HCT116 (cell line): ENCODE data around the gene ERFE. TPM values are rescaled to one million over a fixed set of nuclear protein-coding genes. Genes with fewer than 3 reads are reported as not detected.
A peak's percentile ranks its signal among the peaks of the same experiment; 100 is the strongest.

ENCODE experiments used
- ATAC-seq: fragments of 200-7000 bp; cut with Tn5 transposase; 2 replicates; pipeline ENCODE4 v1.9.1; 2020; ENCODE audit warnings: mild to moderate bottlenecking, moderate library complexity
- BruUV-seq: library from RNA; stranded (reverse); fragments of 400-500 nt; replicated peaks from 2 replicates; lab custom pipeline; 2021; lab: Mats Ljungman, UMichigan
- CTCF ChIA-PET: fragments of 300-600 bp; sonication (Branson Sonifier 250); formaldehyde crosslinking; loops from one replicate; lab custom pipeline; 2021; ENCODE audit warnings: antibody characterized with exemption; lab: Charles Lee
- POLR2A ChIA-PET: fragments of 300-600, 350-600 bp; sonication (Branson Sonifier 250); formaldehyde crosslinking; loops from one replicate; lab custom pipeline; 2021; ENCODE audit warnings: antibody characterized with exemption; lab: Charles Lee
- RAD21 ChIA-PET, 2 experiments: fragments of 300-600 bp; sonication (Branson Sonifier 250); formaldehyde crosslinking; loops; one replicate each; lab custom pipeline; 2023; ENCODE audit warnings: low total read pairs in 2 of 2; ENCODE audit not compliant: uncharacterized antibody in 2 of 2, unreplicated experiment in 2 of 2, low non-redundant PET in 1 of 2; lab: Charles Lee
- DNase-seq: peaks from one replicate; pipeline ENCODE4 v3.0.0-alpha.2; 2010; ENCODE audit warnings: low read depth, low spot score
- H2AFZ ChIP-seq: fragments of 200-600 bp; shearing (Covaris generic), sonication (generic); 2 replicates; pipeline ENCODE4 v1.6.1; 2017; ENCODE audit warnings: low read depth, mixed run types, mixed read lengths, antibody characterized with exemption, low read length; ENCODE audit not compliant: poor library complexity, severe bottlenecking
- H3K27ac ChIP-seq: 2 replicates; pipeline ENCODE4 v1.5.1; 2012; ENCODE audit warnings: low read depth, low read length
- H3K27me3 ChIP-seq: fragments of 200-600 bp; sonication (generic); 2 replicates; pipeline ENCODE4 v1.6.1; 2016; ENCODE audit warnings: mixed run types, low read length, mixed read lengths; ENCODE audit not compliant: insufficient read depth
- H3K36me3 ChIP-seq, 2 experiments: fragments of 200-500 bp in 1 of 2; fragments of 200-600 bp in 1 of 2; sonication (Bioruptor generic) in 1 of 2; sonication (generic) in 1 of 2; 2 replicates each; pipeline versions ENCODE4 v1.5.1 to v1.6.1; 2014 to 2016; ENCODE audit warnings: low read length in 2 of 2, inconsistent platforms in 1 of 2, mixed read lengths in 1 of 2, mixed run types in 1 of 2; ENCODE audit not compliant: insufficient read depth in 2 of 2, control insufficient read depth in 1 of 2
- H3K4me1 ChIP-seq, 2 experiments: fragments of 200-600 bp in 1 of 2; sonication (generic) in 1 of 2; 2 replicates each; pipeline versions ENCODE4 v1.5.1 to v1.6.1; 2012 to 2017; ENCODE audit warnings: low read length in 2 of 2, inconsistent platforms in 1 of 2, mild to moderate bottlenecking in 1 of 2, mixed read lengths in 1 of 2, mixed run types in 1 of 2, moderate library complexity in 1 of 2; ENCODE audit not compliant: insufficient read depth in 2 of 2, control insufficient read depth in 1 of 2
- H3K4me2 ChIP-seq: fragments of 200-600 bp; sonication (generic); 2 replicates; pipeline ENCODE4 v1.6.1; 2017; ENCODE audit warnings: mixed run types, low read length, mixed read lengths
- H3K4me3 ChIP-seq, 2 experiments: fragments of 200-600 bp in 1 of 2; sonication (generic) in 1 of 2; replicated peaks in 1 of 2; 2 replicates each; pipeline ENCODE4 v1.5.1; 2011 to 2016; ENCODE audit warnings: low read length in 2 of 2, control low read depth in 1 of 2, low read depth in 1 of 2, mild to moderate bottlenecking in 1 of 2, mixed read lengths in 1 of 2, mixed run types in 1 of 2
- H3K79me2 ChIP-seq: fragments of 200-600 bp; sonication (generic); 2 replicates; pipeline ENCODE4 v1.6.1; 2017; ENCODE audit warnings: mild to moderate bottlenecking, mixed run types, low read length, moderate library complexity, mixed read lengths; ENCODE audit not compliant: insufficient read depth
- H3K9ac ChIP-seq: fragments of 200-600 bp; sonication (generic); 2 replicates; pipeline ENCODE4 v1.6.1; 2016; ENCODE audit warnings: low read length, mixed read lengths
- H3K9me2 ChIP-seq: fragments of 200-600 bp; sonication (generic), shearing (Covaris generic); 2 replicates; pipeline ENCODE4 v1.6.1; 2017; ENCODE audit warnings: mixed run types, mild to moderate bottlenecking, moderate library complexity; ENCODE audit not compliant: insufficient read depth
- H3K9me3 ChIP-seq, 2 experiments: fragments of 200-500 bp in 1 of 2; fragments of 200-600 bp in 1 of 2; sonication (Bioruptor generic) in 1 of 2; sonication (generic) in 1 of 2; 2 replicates each; pipeline ENCODE4 v1.6.1; 2014 to 2017; ENCODE audit warnings: low read length in 2 of 2, mixed read lengths in 2 of 2, inconsistent platforms in 1 of 2, low read depth in 1 of 2, mild to moderate bottlenecking in 1 of 2, mixed run types in 1 of 2, moderate library complexity in 1 of 2; ENCODE audit not compliant: control insufficient read depth in 1 of 2, insufficient read depth in 1 of 2
- H4K20me1 ChIP-seq: fragments of 200-600 bp; sonication (generic), shearing (Covaris generic); 2 replicates; pipeline ENCODE4 v1.6.1; 2017; ENCODE audit warnings: mixed run types, mild to moderate bottlenecking, moderate library complexity; ENCODE audit not compliant: insufficient read depth
- ATF3 ChIP-seq: IDR thresholded peaks from 2 replicates; pipeline ENCODE4 v1.6.1; 2012
- CBX3 ChIP-seq: IDR thresholded peaks from 2 replicates; pipeline ENCODE4 v1.6.1; 2012; ENCODE audit warnings: low read depth
- CEBPB ChIP-seq: IDR thresholded peaks from 2 replicates; pipeline ENCODE4 v1.6.1; 2012; ENCODE audit warnings: low read depth
- JUND ChIP-seq: IDR thresholded peaks from 2 replicates; pipeline ENCODE4 v1.6.1; 2012
- POLR2A ChIP-seq: IDR thresholded peaks from 2 replicates; pipeline ENCODE4 v1.7.0; 2011; ENCODE audit warnings: borderline replicate concordance; ENCODE audit not compliant: insufficient read depth, insufficient read length; ENCODE audit errors: extremely low read depth
- POLR2AphosphoS5 ChIP-seq: IDR thresholded peaks from 2 replicates; pipeline ENCODE4 v1.6.1; 2011; ENCODE audit warnings: mild to moderate bottlenecking, low read depth, low read length, moderate library complexity
- REST ChIP-seq: IDR thresholded peaks from 2 replicates; pipeline ENCODE4 v1.6.1; 2012; ENCODE audit warnings: low read depth
- SP1 ChIP-seq: IDR thresholded peaks from 2 replicates; pipeline ENCODE4 v1.6.1; 2012; ENCODE audit warnings: low read depth
- SRF ChIP-seq: IDR thresholded peaks from 2 replicates; pipeline ENCODE4 v1.6.1; 2012; ENCODE audit warnings: low read depth
- TCF7L2 ChIP-seq: IDR thresholded peaks from 2 replicates; pipeline ENCODE4 v1.7.0; 2011; ENCODE audit warnings: borderline replicate concordance, inconsistent platforms; ENCODE audit not compliant: insufficient read depth, insufficient read length; ENCODE audit errors: extremely low read depth
- ZFX ChIP-seq: fragments of 450-650 bp; IDR thresholded peaks from 2 replicates; pipeline ENCODE4 v1.6.1; 2017
- intact Hi-C: fragments of 100-400 bp; cut with micrococcal nuclease; formaldehyde crosslinking; loops from 2 replicates; pipeline ENCODE4 v1.10.0; 2022
- total RNA-seq: library from RNA; stranded (reverse); gene quantifications from one replicate; pipeline ENCODE4 v1.2.1, GENCODE V29; 2021; ENCODE audit not compliant: unreplicated experiment
- TF ChIP-seq, protein P1 (sequence below): IDR thresholded peaks from 2 replicates; pipeline ENCODE4 v1.6.1; 2011; ENCODE audit warnings: mild to moderate bottlenecking, low read length, moderate library complexity; ENCODE audit not compliant: insufficient replicate concordance; ENCODE audit errors: extremely low read depth

The ERFE gene
- total RNA-seq, 1 experiment from 2014 or later: 17.3 TPM

- RAD21 ChIA-PET: no interaction called here
- POLR2A ChIA-PET: no interaction called here
- Histone ChIP-seq H3K4me3 (no peak overlapping the region; a peak in 1 of 4 replicates), H2AFZ (no peak overlapping the region), H3K9ac (no peak overlapping the region), H3K27ac (no peak overlapping the region), H3K79me2 (no peaks in the 10 kb centered on the region), H3K4me1 (peaks cover 48 to 67% of the 10 kb centered on the region in 2 experiments), H4K20me1 (no peaks in the 10 kb centered on the region), H3K4me2 (peak overlapping the region; percentile 52), H3K27me3 (no peaks in the 10 kb centered on the region), H3K9me3 (no peaks in the 10 kb centered on the region), H3K9me2 (no peaks in the 10 kb centered on the region), H3K36me3 (no peaks in the 10 kb centered on the region)
- no peak for ATAC-seq
- no peak for TF ChIP-seq REST
- CTCF ChIA-PET: interaction anchor here (1.3 kb wide), 1 partner anchor 274 kb away, joined by 3 read pairs; no protein-coding TSS in a partner anchor
- BruUV-seq: no TSS peak
- no peak for DNase-seq
- intact Hi-C loops: no loop called here
Measured at GRCh38 chr2:238140040-238140439, 18.7 kb upstream of the ERFE start.

- POLR2A ChIA-PET: interaction anchor here (0.6 kb wide), 1 partner anchor 11 kb away, joined by 5 read pairs; no protein-coding TSS in a partner anchor
- Histone ChIP-seq H3K79me2 (no peaks in the 10 kb centered on the region), H3K36me3 (no peaks in the 10 kb centered on the region), H3K9me2 (no peaks in the 10 kb centered on the region), H3K4me1 (peaks cover 48 to 76% of the 10 kb centered on the region in 2 experiments), H3K27me3 (no peaks in the 10 kb centered on the region), H3K9ac (no peak overlapping the region), H4K20me1 (no peaks in the 10 kb centered on the region), H3K27ac (peak overlapping the region; percentile 50; the same call in 1 of the 2 replicates), H3K4me2 (peak overlapping the region; percentile 76), H3K4me3 (no peak overlapping the region), H2AFZ (no peak overlapping the region), H3K9me3 (no peaks in the 10 kb centered on the region)
- no peak for DNase-seq
- CTCF ChIA-PET: no interaction called here
- BruUV-seq: no TSS peak
- intact Hi-C loops: no loop called here
- ATAC-seq: no peak
- RAD21 ChIA-PET: no interaction called here
- TF ChIP-seq TCF7L2: no peak
- TF ChIP-seq, protein P1, sequence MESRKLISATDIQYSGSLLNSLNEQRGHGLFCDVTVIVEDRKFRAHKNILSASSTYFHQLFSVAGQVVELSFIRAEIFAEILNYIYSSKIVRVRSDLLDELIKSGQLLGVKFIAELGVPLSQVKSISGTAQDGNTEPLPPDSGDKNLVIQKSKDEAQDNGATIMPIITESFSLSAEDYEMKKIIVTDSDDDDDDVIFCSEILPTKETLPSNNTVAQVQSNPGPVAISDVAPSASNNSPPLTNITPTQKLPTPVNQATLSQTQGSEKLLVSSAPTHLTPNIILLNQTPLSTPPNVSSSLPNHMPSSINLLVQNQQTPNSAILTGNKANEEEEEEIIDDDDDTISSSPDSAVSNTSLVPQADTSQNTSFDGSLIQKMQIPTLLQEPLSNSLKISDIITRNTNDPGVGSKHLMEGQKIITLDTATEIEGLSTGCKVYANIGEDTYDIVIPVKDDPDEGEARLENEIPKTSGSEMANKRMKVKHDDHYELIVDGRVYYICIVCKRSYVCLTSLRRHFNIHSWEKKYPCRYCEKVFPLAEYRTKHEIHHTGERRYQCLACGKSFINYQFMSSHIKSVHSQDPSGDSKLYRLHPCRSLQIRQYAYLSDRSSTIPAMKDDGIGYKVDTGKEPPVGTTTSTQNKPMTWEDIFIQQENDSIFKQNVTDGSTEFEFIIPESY: no peak
- TF ChIP-seq POLR2AphosphoS5: no peak
- no peak for TF ChIP-seq JUND
- TF ChIP-seq SP1: no peak
- TF ChIP-seq ATF3: no peak
- no peak for TF ChIP-seq CBX3
- TF ChIP-seq SRF: no peak
- no peak for TF ChIP-seq ZFX
- no peak for TF ChIP-seq CEBPB
- no peak for TF ChIP-seq POLR2A
Measured at GRCh38 chr2:238140721-238141540, 17.8 kb upstream of the ERFE start.
